NOMO-1 (cell line): ENCODE measurements around the gene CNPPD1.

Source experiments
- DNase-seq, 2 experiments: peaks; one replicate each; lab custom pipeline; 2025; ENCODE audit not compliant: unreplicated experiment in 2 of 2; lab: John Stamatoyannopoulos, UW

CNPPD1 gene

GRCh38 chr2:219163156-219163555, 13.6 kb downstream of the CNPPD1 start:
- DNase-seq, result no peak

- DNase-seq, result no peak
Observed at GRCh38 chr2:219161097-219161496, 15.6 kb downstream of the CNPPD1 start.

- DNase-seq, result peak; percentile 82 to 87
Observed at GRCh38 chr2:219160186-219161017, 16.3 kb downstream of the CNPPD1 start, which contains the start of gene NHEJ1. NHEJ1 (minus strand) TSS chr2:219160815; CDS start chr2:219158362, 2,453 bp downstream.

GRCh38 chr2:219159771-219160185, 16.9 kb downstream of the CNPPD1 start:
- no peak for DNase-seq

GRCh38 chr2:219158586-219158985, 18.1 kb downstream of the CNPPD1 start:
- no peak for DNase-seq

- no peak for DNase-seq
Observed at GRCh38 chr2:219158025-219158424, 18.7 kb downstream of the CNPPD1 start.

GRCh38 chr2:219157396-219157795, 19.3 kb downstream of the CNPPD1 start:
- no peak for DNase-seq

GRCh38 chr2:219155054-219155644, 21.6 kb downstream of the CNPPD1 start:
- DNase-seq, result peak; percentile 67 to 71

GRCh38 chr2:219149667-219150066, 27.1 kb downstream of the CNPPD1 start:
- DNase-seq, result no peak

- DNase-seq, result no peak
Observed at GRCh38 chr2:219142329-219142728, 34.4 kb downstream of the CNPPD1 start.

- DNase-seq, result no peak
Observed at GRCh38 chr2:219140722-219141121, 36.0 kb downstream of the CNPPD1 start.

GRCh38 chr2:219133976-219134375, 42.7 kb downstream of the CNPPD1 start:
- peak in 1 of 2 experiments; percentile 14 for DNase-seq

GRCh38 chr2:219131744-219132143, 45.0 kb downstream of the CNPPD1 start:
- DNase-seq, result no peak

GRCh38 chr2:219131327-219131726, 45.4 kb downstream of the CNPPD1 start:
- no peak for DNase-seq

GRCh38 chr2:219129589-219129988, 47.1 kb downstream of the CNPPD1 start:
- DNase-seq, result no peak

GRCh38 chr2:219128396-219128795, 48.3 kb downstream of the CNPPD1 start:
- no peak for DNase-seq

GRCh38 chr2:219127037-219127635, 49.6 kb downstream of the CNPPD1 start:
- DNase-seq, result no peak

GRCh38 chr2:219126555-219126954, 50.2 kb downstream of the CNPPD1 start:
- DNase-seq, result no peak

- DNase-seq, result no peak
Observed at GRCh38 chr2:219125886-219126270, 50.8 kb downstream of the CNPPD1 start.

- DNase-seq, result no peak
Observed at GRCh38 chr2:219125225-219125885, 51.4 kb downstream of the CNPPD1 start.
